ENCODE data around the gene DNAH12. TPM values are rescaled to one million over a fixed set of nuclear protein-coding genes. Genes with fewer than 3 reads are reported as not detected.
"Not testable (repeated sequence)": the region's sequence is repeated elsewhere in the genome, so short reads cannot be mapped to it uniquely, and the experiment has no call there.

Gene DNAH12
- polyA plus RNA-seq, 1 donor = 0.71 TPM

- no peak for DNase-seq (ENCODE audit: low read depth)
Measured at GRCh38 chr3:57331078-57331610, 213.0 kb downstream of the DNAH12 start.

- not testable (repeated sequence) for DNase-seq (ENCODE audit: low read depth)
Measured at GRCh38 chr3:57326498-57326897, 217.6 kb downstream of the DNAH12 start.

GRCh38 chr3:57314204-57314603 is 229.9 kb downstream of the DNAH12 start:
- DNase-seq (ENCODE audit: low read depth) = no peak

GRCh38 chr3:57309769-57310360 is 234.3 kb downstream of the DNAH12 start:
- no peak for DNase-seq (ENCODE audit: low read depth)

- not testable (repeated sequence) for DNase-seq (ENCODE audit: low read depth)
Measured at GRCh38 chr3:57303520-57303919, 240.6 kb downstream of the DNAH12 start.

- no peak for DNase-seq (ENCODE audit: low read depth)
Measured at GRCh38 chr3:57298041-57298440, 246.1 kb downstream of the DNAH12 start.

- DNase-seq (ENCODE audit: low read depth) = no peak
Measured at GRCh38 chr3:57292897-57293526, 251.1 kb downstream of the DNAH12 start.

GRCh38 chr3:57292159-57292896 is 251.8 kb downstream of the DNAH12 start, which contains the start of gene ASB14:
Gene ASB14, minus strand, starts transcription at chr3:57292685. Its CDS starts 652 bp downstream, at chr3:57292033.
- DNase-seq (ENCODE audit: low read depth) = no peak

- DNase-seq (ENCODE audit: low read depth) = no peak
Measured at GRCh38 chr3:57288403-57288802, 255.7 kb downstream of the DNAH12 start.

- DNase-seq (ENCODE audit: low read depth) = no peak
Measured at GRCh38 chr3:57287205-57287604, 256.9 kb downstream of the DNAH12 start.

- DNase-seq (ENCODE audit: low read depth) = no peak
Measured at GRCh38 chr3:57283334-57283733, 260.8 kb downstream of the DNAH12 start.

- no peak for DNase-seq (ENCODE audit: low read depth)
Measured at GRCh38 chr3:57281715-57282114, 262.4 kb downstream of the DNAH12 start.

GRCh38 chr3:57279685-57280084 is 264.5 kb downstream of the DNAH12 start:
- no peak for DNase-seq (ENCODE audit: low read depth)

GRCh38 chr3:57278237-57278636 is 265.9 kb downstream of the DNAH12 start:
- no peak for DNase-seq (ENCODE audit: low read depth)

GRCh38 chr3:57275393-57275792 is 268.8 kb downstream of the DNAH12 start:
- DNase-seq (ENCODE audit: low read depth) = no peak

GRCh38 chr3:57274845-57275244 is 269.3 kb downstream of the DNAH12 start:
- DNase-seq (ENCODE audit: low read depth) = no peak

GRCh38 chr3:57268416-57268815 is 275.7 kb downstream of the DNAH12 start:
- DNase-seq (ENCODE audit: low read depth) = no peak

- DNase-seq (ENCODE audit: low read depth) = no peak
Measured at GRCh38 chr3:57261929-57262328, 282.2 kb downstream of the DNAH12 start.

GRCh38 chr3:57261119-57261518 is 283.0 kb downstream of the DNAH12 start:
- no peak for DNase-seq (ENCODE audit: low read depth)

GRCh38 chr3:57257678-57258077 is 286.5 kb downstream of the DNAH12 start:
- no peak for DNase-seq (ENCODE audit: low read depth)

GRCh38 chr3:57256844-57257243 is 287.3 kb downstream of the DNAH12 start:
- DNase-seq (ENCODE audit: low read depth) = no peak

- DNase-seq (ENCODE audit: low read depth) = no peak
Measured at GRCh38 chr3:57252404-57252803, 291.7 kb downstream of the DNAH12 start.

GRCh38 chr3:57244946-57245345 is 299.2 kb downstream of the DNAH12 start:
- DNase-seq (ENCODE audit: low read depth) = no peak
